ENCODE results near the gene MATCAP1. TPM values are rescaled to one million over a fixed set of nuclear protein-coding genes. Genes with fewer than 3 reads are reported as not detected.
A peak's percentile ranks its signal among the peaks of the same experiment; 100 is the strongest.

MATCAP1 gene
- total RNA-seq, 1 donor from 2014 or later, result 145 TPM

DNA sequence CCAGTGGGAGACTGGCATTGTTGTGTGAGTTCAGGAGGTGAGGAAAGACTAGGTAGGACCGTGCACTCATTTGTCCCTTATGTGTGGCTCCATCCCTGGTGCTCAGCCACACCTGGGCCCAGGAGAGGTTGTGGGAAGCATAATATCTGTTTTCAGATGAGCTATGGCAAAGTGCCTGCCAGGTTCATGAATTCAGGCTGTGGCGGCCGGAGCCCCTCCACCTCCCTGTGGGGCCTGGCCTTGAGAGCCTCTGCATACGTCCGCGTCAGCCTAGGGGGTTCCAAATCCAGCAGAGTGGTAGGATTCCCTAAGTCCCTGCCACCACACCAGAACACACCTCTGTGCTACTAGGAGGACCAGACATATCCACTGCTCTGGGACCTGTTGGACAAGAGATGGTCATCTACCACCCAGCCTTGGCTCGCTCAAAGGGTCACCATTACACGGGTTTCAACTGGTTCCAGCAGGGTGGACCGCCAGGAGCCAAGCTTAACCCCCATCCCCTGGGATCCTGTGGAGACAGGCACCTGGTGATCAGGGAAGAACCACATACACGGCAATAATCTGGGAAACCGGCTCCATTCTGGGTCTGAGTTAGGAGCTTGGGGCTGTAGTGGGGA lies 35.0 kb downstream of the MATCAP1 start:
- no peak overlapping the region for H3K27ac Mint-ChIP-seq
- H3K27me3 Mint-ChIP-seq, result peaks cover 30% of the 10 kb centered on the region
- TF ChIP-seq, protein P1, sequence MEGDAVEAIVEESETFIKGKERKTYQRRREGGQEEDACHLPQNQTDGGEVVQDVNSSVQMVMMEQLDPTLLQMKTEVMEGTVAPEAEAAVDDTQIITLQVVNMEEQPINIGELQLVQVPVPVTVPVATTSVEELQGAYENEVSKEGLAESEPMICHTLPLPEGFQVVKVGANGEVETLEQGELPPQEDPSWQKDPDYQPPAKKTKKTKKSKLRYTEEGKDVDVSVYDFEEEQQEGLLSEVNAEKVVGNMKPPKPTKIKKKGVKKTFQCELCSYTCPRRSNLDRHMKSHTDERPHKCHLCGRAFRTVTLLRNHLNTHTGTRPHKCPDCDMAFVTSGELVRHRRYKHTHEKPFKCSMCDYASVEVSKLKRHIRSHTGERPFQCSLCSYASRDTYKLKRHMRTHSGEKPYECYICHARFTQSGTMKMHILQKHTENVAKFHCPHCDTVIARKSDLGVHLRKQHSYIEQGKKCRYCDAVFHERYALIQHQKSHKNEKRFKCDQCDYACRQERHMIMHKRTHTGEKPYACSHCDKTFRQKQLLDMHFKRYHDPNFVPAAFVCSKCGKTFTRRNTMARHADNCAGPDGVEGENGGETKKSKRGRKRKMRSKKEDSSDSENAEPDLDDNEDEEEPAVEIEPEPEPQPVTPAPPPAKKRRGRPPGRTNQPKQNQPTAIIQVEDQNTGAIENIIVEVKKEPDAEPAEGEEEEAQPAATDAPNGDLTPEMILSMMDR (IDR thresholded peaks at IDR 0.05; ENCODE audit: unreplicated experiment), result no peak
- H3K4me1 Mint-ChIP-seq (ENCODE audit: low read depth), result peaks cover 2% of the 10 kb centered on the region
- H3K4me3 Mint-ChIP-seq (ENCODE audit: low read depth), result peak overlapping the region; percentile 11
- H3K36me3 Mint-ChIP-seq (ENCODE audit: insufficient read depth), result peaks cover 10% of the 10 kb centered on the region
- no peak for DNase-seq (ENCODE audit: low spot score, unreplicated experiment)
- no peaks in the 10 kb centered on the region for H3K9me3 Mint-ChIP-seq (ENCODE audit: low read depth)

DNA sequence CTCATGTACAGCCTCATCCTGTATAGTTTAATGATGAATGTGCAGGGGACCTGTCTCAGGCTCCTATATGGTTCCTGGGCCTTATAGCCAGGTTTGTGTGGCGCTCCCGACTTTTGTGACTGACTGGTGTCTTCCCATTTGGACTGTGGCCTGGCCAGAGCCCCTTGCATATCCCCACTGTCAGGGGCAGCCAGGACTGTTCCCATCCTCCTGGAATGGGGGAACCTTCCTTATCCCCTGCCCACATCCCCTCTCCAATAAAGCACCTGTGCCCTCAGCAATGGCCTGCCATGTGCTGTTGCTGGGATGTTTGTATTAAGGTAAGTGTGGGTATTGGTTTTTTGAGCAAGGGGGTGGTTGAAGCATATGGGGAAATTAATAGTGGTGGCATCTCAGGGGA lies 35.5 kb downstream of the MATCAP1 start:
- Mint-ChIP-seq H3K27me3 (peaks cover 25% of the 10 kb centered on the region), H3K4me1 (ENCODE audit: low read depth) (peaks cover 2% of the 10 kb centered on the region), H3K9me3 (ENCODE audit: low read depth) (no peaks in the 10 kb centered on the region), H3K4me3 (ENCODE audit: low read depth) (no peak overlapping the region), H3K27ac (no peak overlapping the region), H3K36me3 (ENCODE audit: insufficient read depth) (peaks cover 13% of the 10 kb centered on the region)
- TF ChIP-seq, protein P1 (IDR thresholded peaks at IDR 0.05; ENCODE audit: unreplicated experiment), result no peak
- no peak for DNase-seq (ENCODE audit: low spot score, unreplicated experiment)

DNA sequence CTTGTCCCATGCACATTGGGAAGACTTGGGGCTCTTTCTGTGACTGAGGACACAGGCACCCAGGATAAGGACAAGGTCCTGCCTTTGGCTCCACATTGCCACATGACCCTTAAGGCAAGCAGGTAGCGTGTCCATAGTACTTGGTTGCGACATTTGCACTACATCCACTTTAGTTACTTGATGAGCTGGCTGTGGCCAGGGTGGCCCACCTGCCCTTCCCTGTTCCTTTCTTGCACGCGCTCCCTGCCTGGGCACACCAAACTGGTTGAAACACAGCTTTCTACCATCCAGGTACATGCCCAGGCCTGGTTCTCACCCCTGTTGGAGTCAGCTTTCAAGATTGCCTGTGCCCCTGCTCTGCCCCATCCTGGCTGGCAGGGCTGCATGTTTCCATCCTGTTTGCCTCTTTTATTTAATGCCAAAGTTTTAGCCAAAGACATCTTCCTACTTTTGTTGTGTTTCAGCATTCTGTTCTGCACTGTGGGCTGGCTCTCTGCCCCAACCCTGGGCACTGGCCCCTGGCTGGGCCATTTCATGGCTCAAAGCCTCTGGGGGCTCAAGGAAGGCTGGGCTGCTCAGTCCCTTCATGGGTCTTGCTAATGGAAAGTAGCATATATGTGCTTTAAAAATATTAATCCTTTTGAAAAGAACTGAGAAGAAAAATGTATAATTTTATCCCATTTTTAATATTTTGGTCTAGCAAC lies 36.2 kb downstream of the MATCAP1 start:
- no peaks in the 10 kb centered on the region for H3K9me3 Mint-ChIP-seq (ENCODE audit: low read depth)
- no peak overlapping the region for H3K4me3 Mint-ChIP-seq (ENCODE audit: low read depth)
- TF ChIP-seq, protein P1 (IDR thresholded peaks at IDR 0.05; ENCODE audit: unreplicated experiment), result no peak
- H3K4me1 Mint-ChIP-seq (ENCODE audit: low read depth), result peaks cover 2% of the 10 kb centered on the region
- H3K27ac Mint-ChIP-seq, result no peak overlapping the region
- DNase-seq (ENCODE audit: low spot score, unreplicated experiment), result no peak
- peaks cover 15% of the 10 kb centered on the region for H3K36me3 Mint-ChIP-seq (ENCODE audit: insufficient read depth)
- peaks cover 19% of the 10 kb centered on the region for H3K27me3 Mint-ChIP-seq

DNA sequence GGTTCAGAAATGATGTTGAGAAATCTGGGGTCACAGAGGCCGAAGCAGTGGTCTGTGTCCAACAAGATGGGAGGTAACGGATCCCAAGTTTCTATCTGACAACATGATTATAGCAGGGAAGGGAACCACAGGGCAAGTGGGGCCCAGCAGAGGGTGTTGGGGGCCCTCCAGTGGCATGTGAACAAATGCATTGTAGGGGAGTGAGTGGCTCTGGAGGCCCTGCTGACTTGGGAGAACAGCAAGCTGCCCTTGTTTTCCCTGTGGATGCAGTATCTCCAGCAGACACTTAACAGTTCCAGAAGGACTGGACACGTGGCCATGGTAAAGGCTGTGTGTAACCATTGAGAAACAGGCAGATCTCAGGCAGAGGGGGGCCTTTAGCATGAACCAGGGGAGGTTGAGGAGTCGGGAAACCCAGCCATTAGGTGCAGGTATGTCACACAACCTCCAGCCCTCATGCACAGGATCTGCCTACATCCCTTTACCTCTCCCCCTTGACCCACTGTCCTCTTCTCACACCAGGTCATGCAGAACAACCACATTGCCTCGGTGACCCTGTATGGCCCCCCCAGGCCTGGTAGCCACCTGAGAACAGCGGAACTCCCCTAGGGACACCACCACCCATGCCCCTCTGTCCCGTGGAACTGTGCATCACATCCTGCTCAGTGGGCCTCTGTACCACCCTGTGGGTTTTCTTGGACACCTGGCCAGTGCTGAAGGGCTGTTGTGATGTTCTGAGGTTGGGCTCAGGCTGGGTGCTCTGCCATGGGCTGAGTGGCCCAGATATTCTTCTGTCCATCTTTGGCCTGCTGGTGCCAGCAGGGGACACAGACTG lies 37.0 kb downstream of the MATCAP1 start:
- Mint-ChIP-seq H3K4me1 (ENCODE audit: low read depth) (peaks cover 2% of the 10 kb centered on the region), H3K27ac (no peak overlapping the region), H3K9me3 (ENCODE audit: low read depth) (no peaks in the 10 kb centered on the region), H3K36me3 (ENCODE audit: insufficient read depth) (peaks cover 15% of the 10 kb centered on the region), H3K27me3 (peaks cover 13% of the 10 kb centered on the region), H3K4me3 (ENCODE audit: low read depth) (no peak overlapping the region)
- no peak for DNase-seq (ENCODE audit: low spot score, unreplicated experiment)
- TF ChIP-seq, protein P1 (IDR thresholded peaks at IDR 0.05; ENCODE audit: unreplicated experiment), result no peak

DNA sequence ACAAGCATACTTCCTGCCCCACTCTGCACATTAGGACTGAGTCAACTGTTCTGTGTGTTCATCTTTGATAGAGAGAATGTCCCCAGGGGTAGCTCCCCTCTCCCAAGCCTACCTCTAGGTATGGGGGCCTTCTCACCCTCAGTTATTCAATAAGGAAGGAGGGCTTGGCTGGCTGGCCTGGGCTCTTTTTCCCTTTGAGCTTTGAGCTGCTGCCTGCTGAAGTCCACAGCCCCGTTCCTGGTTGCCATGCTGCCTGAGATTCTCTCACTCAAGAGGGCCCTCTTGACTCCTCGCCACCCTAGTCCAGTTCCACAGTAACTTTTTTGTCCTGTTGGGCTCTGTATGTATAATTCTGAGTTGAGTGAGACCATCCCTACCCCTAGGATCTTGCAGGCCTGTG lies 38.0 kb downstream of the MATCAP1 start:
- no peak overlapping the region for H3K4me3 Mint-ChIP-seq (ENCODE audit: low read depth)
- no peaks in the 10 kb centered on the region for H3K4me1 Mint-ChIP-seq (ENCODE audit: low read depth)
- no peak for DNase-seq (ENCODE audit: low spot score, unreplicated experiment)
- TF ChIP-seq, protein P1 (IDR thresholded peaks at IDR 0.05; ENCODE audit: unreplicated experiment), result no peak
- H3K27me3 Mint-ChIP-seq, result peaks cover 6% of the 10 kb centered on the region
- H3K36me3 Mint-ChIP-seq (ENCODE audit: insufficient read depth), result peaks cover 17% of the 10 kb centered on the region
- H3K27ac Mint-ChIP-seq, result no peak overlapping the region
- H3K9me3 Mint-ChIP-seq (ENCODE audit: low read depth), result no peaks in the 10 kb centered on the region
